ENCODE measurements around the gene AMIGO2.

The AMIGO2 gene

GRCh38 chr12:47100160-47100559, 20.4 kb upstream of the AMIGO2 start:
- no peak overlapping the region for H3K4me3 ChIP-seq (ENCODE audit: control insufficient read depth, low read depth, low read length)
- DNase-seq (ENCODE audit: low read depth) = no peak
- TF ChIP-seq, protein P1, sequence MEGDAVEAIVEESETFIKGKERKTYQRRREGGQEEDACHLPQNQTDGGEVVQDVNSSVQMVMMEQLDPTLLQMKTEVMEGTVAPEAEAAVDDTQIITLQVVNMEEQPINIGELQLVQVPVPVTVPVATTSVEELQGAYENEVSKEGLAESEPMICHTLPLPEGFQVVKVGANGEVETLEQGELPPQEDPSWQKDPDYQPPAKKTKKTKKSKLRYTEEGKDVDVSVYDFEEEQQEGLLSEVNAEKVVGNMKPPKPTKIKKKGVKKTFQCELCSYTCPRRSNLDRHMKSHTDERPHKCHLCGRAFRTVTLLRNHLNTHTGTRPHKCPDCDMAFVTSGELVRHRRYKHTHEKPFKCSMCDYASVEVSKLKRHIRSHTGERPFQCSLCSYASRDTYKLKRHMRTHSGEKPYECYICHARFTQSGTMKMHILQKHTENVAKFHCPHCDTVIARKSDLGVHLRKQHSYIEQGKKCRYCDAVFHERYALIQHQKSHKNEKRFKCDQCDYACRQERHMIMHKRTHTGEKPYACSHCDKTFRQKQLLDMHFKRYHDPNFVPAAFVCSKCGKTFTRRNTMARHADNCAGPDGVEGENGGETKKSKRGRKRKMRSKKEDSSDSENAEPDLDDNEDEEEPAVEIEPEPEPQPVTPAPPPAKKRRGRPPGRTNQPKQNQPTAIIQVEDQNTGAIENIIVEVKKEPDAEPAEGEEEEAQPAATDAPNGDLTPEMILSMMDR (IDR thresholded peaks at IDR 0.05; ENCODE audit: control insufficient read depth, insufficient read depth, low read depth, low read length, missing control alignments) = no peak

GRCh38 chr12:47099610-47100009, 19.9 kb upstream of the AMIGO2 start:
- no peak overlapping the region for H3K4me3 ChIP-seq (ENCODE audit: control insufficient read depth, low read depth, low read length)
- TF ChIP-seq, protein P1 (IDR thresholded peaks at IDR 0.05; ENCODE audit: control insufficient read depth, insufficient read depth, low read depth, low read length, missing control alignments) = no peak

DNA sequence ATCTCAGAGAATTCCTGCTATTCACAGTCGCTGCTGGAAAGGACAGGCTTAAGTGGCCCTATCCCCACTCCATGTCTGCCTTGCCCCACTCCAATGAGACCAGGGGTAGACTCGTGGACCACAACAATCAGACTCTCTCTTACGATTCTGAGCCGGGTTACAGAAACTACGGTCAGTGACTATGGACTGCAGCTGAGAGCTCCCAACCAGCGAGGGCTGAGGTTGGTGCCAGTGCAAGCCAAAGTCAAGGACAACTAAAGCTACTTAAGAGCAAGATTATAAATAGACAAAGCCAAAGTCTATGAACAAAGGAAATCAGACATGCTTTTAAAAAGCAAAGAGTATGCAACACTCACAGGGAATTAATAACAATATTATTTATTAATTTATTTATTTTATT, 18.3 kb upstream of the AMIGO2 start:
- TF ChIP-seq, protein P1 (IDR thresholded peaks at IDR 0.05; ENCODE audit: control insufficient read depth, insufficient read depth, low read depth, low read length, missing control alignments) = no peak
- H3K4me3 ChIP-seq (ENCODE audit: control insufficient read depth, low read depth, low read length) = no peak overlapping the region
- DNase-seq (ENCODE audit: low read depth) = no peak

More at GRCh38 chr12:47099610-47100009, 19.9 kb upstream of the AMIGO2 start:
- no peak for DNase-seq (ENCODE audit: low read depth)

DNA sequence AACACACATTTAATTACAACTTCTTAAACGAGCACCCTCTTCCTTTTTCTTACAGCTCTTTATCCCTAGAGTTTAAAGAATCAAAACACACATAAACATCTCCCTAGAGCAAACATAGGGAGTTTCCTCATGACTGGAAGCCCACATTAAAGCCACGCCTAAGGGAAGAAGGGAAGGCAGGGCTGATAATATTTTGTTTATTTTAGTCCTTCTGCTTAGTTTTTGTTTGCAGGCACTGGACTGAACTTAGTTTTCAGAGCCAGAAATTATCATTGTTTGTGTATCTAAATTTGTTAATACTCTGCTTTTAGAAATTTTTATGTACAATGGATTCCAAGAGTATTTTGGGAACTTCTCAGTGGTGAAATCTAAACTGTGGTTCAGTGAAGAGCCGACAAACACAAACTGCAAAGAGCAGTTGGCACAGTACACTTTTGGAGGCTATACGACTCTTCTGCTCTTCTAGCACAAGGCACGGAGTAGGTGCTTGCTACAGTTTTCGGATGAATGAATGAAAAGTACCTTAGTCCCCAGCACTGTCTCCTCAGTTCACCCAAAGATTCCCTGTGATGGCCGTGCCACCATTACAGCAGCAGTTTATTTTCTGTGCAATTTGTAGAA, 17.6 kb upstream of the AMIGO2 start:
- no peak for DNase-seq (ENCODE audit: low read depth)
- H3K4me3 ChIP-seq (ENCODE audit: control insufficient read depth, low read depth, low read length) = no peak overlapping the region
- TF ChIP-seq, protein P1 (IDR thresholded peaks at IDR 0.05; ENCODE audit: control insufficient read depth, insufficient read depth, low read depth, low read length, missing control alignments) = no peak

GRCh38 chr12:47095446-47096236, 15.9 kb upstream of the AMIGO2 start:
- TF ChIP-seq, protein P1 (IDR thresholded peaks at IDR 0.05; ENCODE audit: control insufficient read depth, insufficient read depth, low read depth, low read length, missing control alignments) = no peak
- no peak for DNase-seq (ENCODE audit: low read depth)
- H3K4me3 ChIP-seq (ENCODE audit: control insufficient read depth, low read depth, low read length) = no peak overlapping the region

GRCh38 chr12:47094804-47095203, 15.0 kb upstream of the AMIGO2 start:
- H3K4me3 ChIP-seq (ENCODE audit: control insufficient read depth, low read depth, low read length) = no peak overlapping the region
- TF ChIP-seq, protein P1 (IDR thresholded peaks at IDR 0.05; ENCODE audit: control insufficient read depth, insufficient read depth, low read depth, low read length, missing control alignments) = no peak
- no peak for DNase-seq (ENCODE audit: low read depth)
